Duodenal mucosa (tissue), 2 donors: Measurements from ENCODE around the gene PIP4K2C.

Experiments used
- H3K27ac ChIP-seq: one replicate; pipeline ENCODE4 v1.7.0; 2013; ENCODE audit warnings: low read depth, low read length
- H3K27me3 ChIP-seq, 2 donors: one replicate each; pipeline ENCODE4 v1.7.0; 2013; ENCODE audit warnings: low read length in 2 of 2, control low read depth in 1 of 2; ENCODE audit not compliant: insufficient read depth in 2 of 2, control insufficient read depth in 1 of 2
- H3K36me3 ChIP-seq, 2 donors: one replicate each; pipeline ENCODE4 v1.7.0; 2013; ENCODE audit warnings: low read length in 2 of 2, control low read depth in 1 of 2; ENCODE audit not compliant: insufficient read depth in 2 of 2, control insufficient read depth in 1 of 2
- H3K4me1 ChIP-seq, 2 donors: one replicate each; pipeline ENCODE4 v1.7.0; 2013; ENCODE audit warnings: low read length in 2 of 2, control low read depth in 1 of 2; ENCODE audit not compliant: insufficient read depth in 2 of 2, control insufficient read depth in 1 of 2
- H3K4me3 ChIP-seq, 2 donors: one replicate each; pipeline ENCODE4 v1.7.0; 2013; ENCODE audit warnings: low read length in 2 of 2, low read depth in 1 of 2
- H3K9ac ChIP-seq, 2 donors: one replicate each; pipeline ENCODE4 v1.7.0; 2013; ENCODE audit warnings: low read length in 2 of 2, low read depth in 1 of 2
- H3K9me3 ChIP-seq, 2 donors: one replicate each; pipeline ENCODE4 v1.7.0; 2013; ENCODE audit warnings: low read length in 2 of 2, control low read depth in 1 of 2; ENCODE audit not compliant: control insufficient read depth in 1 of 2

The PIP4K2C gene

DNA sequence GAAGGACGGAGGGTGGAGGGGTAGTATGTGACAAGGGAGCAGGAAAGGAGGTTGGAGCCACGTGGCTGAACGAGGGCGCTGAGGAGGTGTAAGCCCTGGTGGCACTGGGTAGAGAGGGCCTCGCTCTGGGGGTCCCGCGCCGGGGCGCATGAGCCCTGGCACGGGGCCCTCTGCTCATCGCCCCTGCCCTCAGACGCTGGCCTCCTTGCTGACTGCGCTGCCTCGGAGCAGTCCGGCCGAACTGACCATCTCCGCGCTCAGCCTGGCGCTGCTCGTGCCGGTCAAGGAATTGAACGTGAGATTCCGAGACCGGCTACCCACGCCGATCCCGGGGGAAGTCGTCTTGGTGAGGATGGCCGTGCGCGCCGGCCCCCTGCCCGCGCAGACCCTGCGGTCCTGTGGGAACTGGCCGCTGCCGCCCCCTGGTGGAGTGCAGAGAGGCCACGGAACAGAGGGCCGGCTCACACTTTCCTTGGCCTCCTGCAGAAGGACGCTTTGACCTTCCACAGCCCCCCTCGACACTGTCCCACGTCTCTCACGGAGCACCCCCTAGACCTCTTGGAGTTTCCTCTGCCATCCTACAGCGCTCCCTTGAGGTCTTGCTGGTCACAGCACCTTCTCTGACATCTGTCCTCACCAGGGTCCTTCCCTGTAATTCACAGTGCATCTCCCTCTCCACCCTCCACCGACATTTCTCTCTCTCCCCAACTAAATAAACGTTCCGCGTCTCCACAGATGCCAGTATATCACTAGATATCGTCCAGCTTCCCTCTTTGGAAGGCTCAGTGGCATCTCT is 30.7 kb downstream of the PIP4K2C start:
- H3K27me3 ChIP-seq: peaks cover 85 to 87% of the 10 kb centered on the region in 2 donors
- H3K4me1 ChIP-seq: peaks cover 14 to 23% of the 10 kb centered on the region in 2 donors
- no peak overlapping the region for H3K9ac ChIP-seq
- no peaks in the 10 kb centered on the region for H3K36me3 ChIP-seq
- H3K27ac ChIP-seq: no peak overlapping the region
- peak overlapping the region; percentile 46 to 58 for H3K4me3 ChIP-seq
- H3K9me3 ChIP-seq: no peaks in the 10 kb centered on the region

- Histone ChIP-seq H3K9ac (no peak overlapping the region), H3K36me3 (no peaks in the 10 kb centered on the region), H3K4me1 (peaks cover 14 to 26% of the 10 kb centered on the region in 2 donors), H3K9me3 (no peaks in the 10 kb centered on the region), H3K4me3 (no peak overlapping the region), H3K27ac (no peak overlapping the region), H3K27me3 (peaks cover 88 to 90% of the 10 kb centered on the region in 2 donors)
These were observed 31.6 kb downstream of the PIP4K2C start for GRCh38 chr12:57622293-57623245.

DNA sequence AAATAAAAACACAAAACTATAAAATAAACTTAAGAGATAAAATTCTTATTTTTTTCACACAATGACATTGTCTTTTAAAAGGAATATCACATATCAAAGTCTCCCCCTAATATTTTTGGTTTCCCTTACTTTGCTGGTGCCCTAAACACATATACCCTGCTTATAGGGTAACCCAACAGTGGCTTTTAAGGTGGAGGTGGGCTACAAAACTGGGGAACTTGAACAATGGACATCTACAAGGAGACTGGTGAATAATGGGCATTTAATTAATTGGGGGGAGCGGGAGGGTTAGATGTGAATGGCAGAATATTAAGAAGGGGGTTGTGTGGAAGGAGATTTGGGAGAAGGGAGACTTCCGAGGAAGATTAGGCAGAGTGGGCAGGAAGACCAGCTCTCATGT is 32.4 kb downstream of the PIP4K2C start:
- Histone ChIP-seq H3K27me3 (peaks cover 90 to 91% of the 10 kb centered on the region in 2 donors), H3K4me1 (peaks cover 14 to 29% of the 10 kb centered on the region in 2 donors), H3K9me3 (no peaks in the 10 kb centered on the region), H3K27ac (no peak overlapping the region), H3K9ac (no peak overlapping the region), H3K36me3 (no peaks in the 10 kb centered on the region), H3K4me3 (no peak overlapping the region)

DNA sequence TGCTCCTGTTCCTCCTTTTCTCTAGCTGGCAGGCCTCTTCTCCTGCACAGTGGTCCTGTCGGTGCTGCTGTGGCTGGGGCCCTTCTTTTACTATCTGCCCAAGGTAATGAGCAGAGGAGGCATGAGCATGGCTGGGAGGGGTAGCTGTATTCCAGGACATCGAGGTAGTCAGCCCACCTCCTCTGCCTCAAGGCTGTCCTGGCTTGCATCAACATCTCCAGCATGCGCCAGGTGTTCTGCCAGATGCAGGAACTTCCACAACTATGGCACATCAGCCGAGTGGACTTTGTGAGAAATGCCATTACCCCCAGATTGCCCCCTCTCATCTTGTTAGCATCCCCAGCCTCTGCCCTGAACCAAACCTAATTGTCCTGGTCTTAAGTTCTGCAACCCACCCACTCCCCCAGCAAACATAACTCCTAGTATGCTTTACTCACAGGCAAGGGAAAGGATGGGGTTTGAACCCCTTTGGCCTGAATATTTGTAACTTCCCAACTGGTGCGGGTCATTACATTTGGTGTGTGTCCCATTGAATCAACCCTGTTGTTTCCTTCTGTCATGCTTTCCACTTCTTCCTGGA is 32.9 kb downstream of the PIP4K2C start:
- H3K27me3 ChIP-seq: peaks cover 93 to 95% of the 10 kb centered on the region in 2 donors
- H3K9ac ChIP-seq: no peak overlapping the region
- no peak overlapping the region for H3K27ac ChIP-seq
- peaks cover 14 to 29% of the 10 kb centered on the region in 2 donors for H3K4me1 ChIP-seq
- no peaks in the 10 kb centered on the region for H3K9me3 ChIP-seq
- H3K36me3 ChIP-seq: no peaks in the 10 kb centered on the region
- H3K4me3 ChIP-seq: no peak overlapping the region

GRCh38 chr12:57624441-57625220 is 33.6 kb downstream of the PIP4K2C start:
- H3K4me1 ChIP-seq: peaks cover 14 to 22% of the 10 kb centered on the region in 2 donors
- no peak overlapping the region for H3K4me3 ChIP-seq
- H3K36me3 ChIP-seq: no peaks in the 10 kb centered on the region
- no peak overlapping the region for H3K27ac ChIP-seq
- H3K9me3 ChIP-seq: no peaks in the 10 kb centered on the region
- H3K9ac ChIP-seq: no peak overlapping the region
- peaks cover 87 to 95% of the 10 kb centered on the region in 2 donors for H3K27me3 ChIP-seq

DNA sequence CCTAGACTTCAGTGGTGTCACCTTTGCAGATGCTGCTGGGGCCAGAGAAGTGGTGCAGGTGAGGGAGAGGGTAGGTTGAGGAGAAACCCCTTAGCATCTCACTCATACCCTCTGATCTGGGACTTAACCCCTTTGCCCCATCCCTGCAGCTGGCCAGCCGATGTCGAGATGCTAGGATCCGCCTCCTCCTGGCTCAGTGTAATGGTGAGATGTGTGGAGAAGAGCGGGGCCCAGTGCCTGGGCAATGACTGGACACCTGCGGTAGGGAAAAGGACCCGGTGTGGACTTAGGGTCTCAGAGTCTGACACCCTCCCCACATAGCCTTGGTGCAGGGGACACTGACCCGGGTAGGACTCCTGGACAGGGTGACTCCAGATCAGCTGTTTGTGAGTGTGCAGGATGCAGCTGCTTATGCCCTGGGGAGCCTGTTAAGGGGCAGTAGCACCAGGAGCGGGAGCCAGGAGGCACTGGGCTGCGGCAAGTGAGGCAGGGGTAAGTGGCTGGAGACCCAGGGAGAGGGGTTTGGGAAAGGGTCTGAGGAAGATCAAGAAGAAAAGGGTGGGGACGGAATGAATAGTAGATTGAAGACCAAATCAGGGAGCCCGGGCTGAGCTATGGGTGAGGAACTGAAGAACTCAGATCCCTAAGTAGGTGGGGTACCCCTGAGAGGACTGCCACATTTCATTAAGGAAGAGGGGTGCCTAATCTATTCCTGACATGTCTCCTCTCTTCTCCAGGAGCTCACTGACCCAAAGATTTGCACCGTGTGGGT is 34.5 kb downstream of the PIP4K2C start:
- peaks cover 86 to 95% of the 10 kb centered on the region in 2 donors for H3K27me3 ChIP-seq
- H3K4me1 ChIP-seq: peaks cover 10 to 19% of the 10 kb centered on the region in 2 donors
- H3K9me3 ChIP-seq: no peaks in the 10 kb centered on the region
- H3K36me3 ChIP-seq: no peaks in the 10 kb centered on the region
- no peak overlapping the region for H3K27ac ChIP-seq
- H3K4me3 ChIP-seq: no peak overlapping the region
- no peak overlapping the region for H3K9ac ChIP-seq

DNA sequence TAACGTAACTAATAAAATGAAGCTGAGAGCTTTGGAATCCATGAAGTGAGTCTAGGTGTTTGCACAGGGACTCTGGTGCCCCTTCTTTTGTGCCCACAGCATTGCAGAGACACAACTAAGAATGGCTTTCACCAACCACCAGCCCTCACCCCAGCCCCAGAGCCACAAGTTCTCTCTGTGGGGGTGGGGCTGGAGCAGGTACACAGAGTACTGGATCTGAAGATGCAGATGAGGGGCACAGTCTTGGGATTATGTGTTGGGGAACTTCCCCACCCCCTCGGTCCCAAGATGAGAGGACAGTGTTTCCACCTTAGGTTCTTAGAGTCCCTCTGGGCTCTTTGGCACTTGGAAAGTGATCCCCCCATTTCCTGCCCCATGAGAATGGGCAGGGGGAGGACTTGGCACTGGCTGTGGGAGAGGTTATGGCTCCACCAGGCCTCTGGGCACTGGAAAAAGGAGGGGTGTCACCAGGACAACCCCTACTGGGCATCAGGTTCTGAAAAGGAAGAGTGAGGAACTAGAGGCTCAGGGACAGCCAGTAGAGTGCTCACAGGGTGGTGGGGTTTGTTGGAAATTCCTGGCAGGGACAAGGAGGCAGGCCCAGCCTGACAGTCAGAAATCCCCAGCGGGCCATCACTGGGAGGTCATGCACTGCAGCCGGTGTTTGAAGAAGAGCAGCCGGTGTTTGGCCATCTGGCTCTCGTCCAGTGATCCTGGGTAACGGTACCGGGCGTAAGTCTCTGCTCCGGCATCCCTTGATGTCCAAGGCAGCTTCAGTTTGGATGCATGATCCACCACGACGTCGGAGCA is 35.3 kb downstream of the PIP4K2C start:
- Histone ChIP-seq H3K9me3 (no peaks in the 10 kb centered on the region), H3K4me1 (peaks cover 4 to 12% of the 10 kb centered on the region in 2 donors), H3K27me3 (peaks cover 86 to 95% of the 10 kb centered on the region in 2 donors), H3K9ac (no peak overlapping the region), H3K27ac (no peak overlapping the region), H3K4me3 (no peak overlapping the region), H3K36me3 (no peaks in the 10 kb centered on the region)

- Histone ChIP-seq H3K36me3 (no peaks in the 10 kb centered on the region), H3K9ac (no peak overlapping the region), H3K27me3 (peaks cover 86 to 95% of the 10 kb centered on the region in 2 donors), H3K4me1 (peaks cover 0 to 5% of the 10 kb centered on the region in 2 donors), H3K4me3 (no peak overlapping the region), H3K27ac (no peak overlapping the region), H3K9me3 (no peaks in the 10 kb centered on the region)
These were observed 36.0 kb downstream of the PIP4K2C start for GRCh38 chr12:57626921-57627445.
